MM.1S (cell line): ENCODE results near the gene RARB.

ENCODE experiments used
- CTCF ChIP-seq: fragments of 300-600 bp; sonication (generic); IDR thresholded peaks from 2 replicates; pipeline ENCODE4 v1.5.1; 2016; ENCODE audit warnings: antibody characterized with exemption, low read length, mixed read lengths
- EZH2phosphoT487 ChIP-seq: fragments of 300-600 bp; sonication (generic); IDR thresholded peaks from 2 replicates; pipeline ENCODE4 v1.6.1; 2018; ENCODE audit warnings: antibody characterized with exemption, low read length

DNA sequence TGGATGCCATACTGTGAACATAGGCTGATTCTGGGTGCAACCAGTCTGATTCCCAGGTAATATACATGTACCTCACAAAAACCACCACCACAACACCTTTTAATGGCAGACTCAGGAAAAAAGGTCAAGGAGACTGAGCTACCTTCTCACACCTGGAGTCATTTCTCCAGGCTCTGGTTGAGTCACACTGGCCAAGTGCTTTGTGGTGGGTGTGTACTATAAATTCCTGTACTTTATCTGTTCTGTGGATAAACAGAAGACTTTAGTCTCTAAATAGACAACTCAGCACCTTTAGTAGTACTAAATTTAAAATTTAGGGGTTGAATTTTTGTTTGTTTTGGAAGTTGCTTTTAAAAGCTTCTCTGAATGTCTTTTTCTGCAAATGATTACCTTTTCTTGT is 190.0 kb downstream of the RARB start:
- TF ChIP-seq CTCF (no peak), EZH2phosphoT487 (no peak)
